Liver (tissue), 3 donors: ENCODE data around the gene NUAK1.

Experiments used
- FOXA2 ChIP-seq: IDR thresholded peaks from 2 replicates; pipeline ENCODE4 v1.6.1; 2016; ENCODE audit warnings: antibody characterized with exemption
- GABPA ChIP-seq, 2 donors: IDR thresholded peaks in 1 of 2; conservative IDR thresholded peaks in 1 of 2; 2 replicates each; pipeline ENCODE4 v1.6.1; 2016; ENCODE audit warnings: antibody characterized with exemption in 2 of 2, mild to moderate bottlenecking in 1 of 2, moderate library complexity in 1 of 2
- HNF4A ChIP-seq, 2 donors: conservative IDR thresholded peaks; 2 replicates each; pipeline ENCODE4 v1.6.1; 2016; ENCODE audit warnings: antibody characterized with exemption in 2 of 2, mild to moderate bottlenecking in 2 of 2
- RXRA ChIP-seq, 2 donors: IDR thresholded peaks; 2 replicates each; pipeline ENCODE4 v1.6.1; 2017 to 2018; ENCODE audit warnings: antibody characterized with exemption in 2 of 2, mild to moderate bottlenecking in 1 of 2
- TAF1 ChIP-seq: conservative IDR thresholded peaks from 2 replicates; pipeline ENCODE4 v1.6.1; 2016; ENCODE audit warnings: antibody characterized with exemption, mild to moderate bottlenecking
- YY1 ChIP-seq: IDR thresholded peaks from 2 replicates; pipeline ENCODE4 v1.6.1; 2016; ENCODE audit warnings: antibody characterized with exemption, mild to moderate bottlenecking
- TF ChIP-seq, protein P1 (sequence below): fragments of 150-350 bp; IDR thresholded peaks from 2 replicates; pipeline ENCODE4 v1.5.1; 2017; ENCODE audit warnings: improper control_type of control experiment, low read depth, low read length; ENCODE audit not compliant: missing input control
- TF ChIP-seq, protein P2 (sequence below): IDR thresholded peaks from 2 replicates; pipeline ENCODE4 v1.6.1; 2016; ENCODE audit warnings: antibody characterized with exemption
- TF ChIP-seq, protein P3 (sequence below): IDR thresholded peaks from 2 replicates; pipeline ENCODE4 v1.6.1; 2016; ENCODE audit warnings: antibody characterized with exemption
- TF ChIP-seq, protein P4 (sequence below): IDR thresholded peaks from 2 replicates; pipeline ENCODE4 v1.6.1; 2016; ENCODE audit warnings: antibody characterized with exemption, mild to moderate bottlenecking
- donor health status: healthy.
- donor health status: healthy.

DNA sequence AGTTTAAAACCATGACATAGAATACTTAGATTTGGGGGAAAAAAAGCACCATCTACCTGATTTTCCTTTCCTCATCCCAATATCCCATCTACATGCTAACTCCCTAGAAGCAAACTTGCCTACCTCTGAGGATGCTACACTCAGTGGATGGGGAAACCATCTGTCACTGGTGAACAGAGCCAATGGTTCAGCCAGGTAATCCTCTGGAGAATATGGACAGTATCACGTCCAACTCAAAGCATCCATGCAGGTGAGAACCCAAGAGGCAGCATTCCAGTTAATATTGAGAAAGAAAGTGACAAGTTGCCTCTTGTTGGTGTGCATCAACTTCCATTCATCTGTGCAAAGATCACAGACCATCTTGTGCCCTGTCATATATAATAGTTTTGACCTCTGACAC lies 73.2 kb downstream of the NUAK1 start:
- TF ChIP-seq, protein P1, sequence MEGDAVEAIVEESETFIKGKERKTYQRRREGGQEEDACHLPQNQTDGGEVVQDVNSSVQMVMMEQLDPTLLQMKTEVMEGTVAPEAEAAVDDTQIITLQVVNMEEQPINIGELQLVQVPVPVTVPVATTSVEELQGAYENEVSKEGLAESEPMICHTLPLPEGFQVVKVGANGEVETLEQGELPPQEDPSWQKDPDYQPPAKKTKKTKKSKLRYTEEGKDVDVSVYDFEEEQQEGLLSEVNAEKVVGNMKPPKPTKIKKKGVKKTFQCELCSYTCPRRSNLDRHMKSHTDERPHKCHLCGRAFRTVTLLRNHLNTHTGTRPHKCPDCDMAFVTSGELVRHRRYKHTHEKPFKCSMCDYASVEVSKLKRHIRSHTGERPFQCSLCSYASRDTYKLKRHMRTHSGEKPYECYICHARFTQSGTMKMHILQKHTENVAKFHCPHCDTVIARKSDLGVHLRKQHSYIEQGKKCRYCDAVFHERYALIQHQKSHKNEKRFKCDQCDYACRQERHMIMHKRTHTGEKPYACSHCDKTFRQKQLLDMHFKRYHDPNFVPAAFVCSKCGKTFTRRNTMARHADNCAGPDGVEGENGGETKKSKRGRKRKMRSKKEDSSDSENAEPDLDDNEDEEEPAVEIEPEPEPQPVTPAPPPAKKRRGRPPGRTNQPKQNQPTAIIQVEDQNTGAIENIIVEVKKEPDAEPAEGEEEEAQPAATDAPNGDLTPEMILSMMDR: no peak
- TF ChIP-seq, protein P2, sequence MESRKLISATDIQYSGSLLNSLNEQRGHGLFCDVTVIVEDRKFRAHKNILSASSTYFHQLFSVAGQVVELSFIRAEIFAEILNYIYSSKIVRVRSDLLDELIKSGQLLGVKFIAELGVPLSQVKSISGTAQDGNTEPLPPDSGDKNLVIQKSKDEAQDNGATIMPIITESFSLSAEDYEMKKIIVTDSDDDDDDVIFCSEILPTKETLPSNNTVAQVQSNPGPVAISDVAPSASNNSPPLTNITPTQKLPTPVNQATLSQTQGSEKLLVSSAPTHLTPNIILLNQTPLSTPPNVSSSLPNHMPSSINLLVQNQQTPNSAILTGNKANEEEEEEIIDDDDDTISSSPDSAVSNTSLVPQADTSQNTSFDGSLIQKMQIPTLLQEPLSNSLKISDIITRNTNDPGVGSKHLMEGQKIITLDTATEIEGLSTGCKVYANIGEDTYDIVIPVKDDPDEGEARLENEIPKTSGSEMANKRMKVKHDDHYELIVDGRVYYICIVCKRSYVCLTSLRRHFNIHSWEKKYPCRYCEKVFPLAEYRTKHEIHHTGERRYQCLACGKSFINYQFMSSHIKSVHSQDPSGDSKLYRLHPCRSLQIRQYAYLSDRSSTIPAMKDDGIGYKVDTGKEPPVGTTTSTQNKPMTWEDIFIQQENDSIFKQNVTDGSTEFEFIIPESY: no peak
- TF ChIP-seq TAF1: no peak
- TF ChIP-seq GABPA (IDR thresholded peaks at IDR 0.05 in 1 of 2, conservative IDR thresholded peaks at IDR 0.05 in 1 of 2): no peak
- no peak for TF ChIP-seq YY1
- TF ChIP-seq, protein P3, sequence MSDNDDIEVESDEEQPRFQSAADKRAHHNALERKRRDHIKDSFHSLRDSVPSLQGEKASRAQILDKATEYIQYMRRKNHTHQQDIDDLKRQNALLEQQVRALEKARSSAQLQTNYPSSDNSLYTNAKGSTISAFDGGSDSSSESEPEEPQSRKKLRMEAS: no peak
- TF ChIP-seq, protein P4, sequence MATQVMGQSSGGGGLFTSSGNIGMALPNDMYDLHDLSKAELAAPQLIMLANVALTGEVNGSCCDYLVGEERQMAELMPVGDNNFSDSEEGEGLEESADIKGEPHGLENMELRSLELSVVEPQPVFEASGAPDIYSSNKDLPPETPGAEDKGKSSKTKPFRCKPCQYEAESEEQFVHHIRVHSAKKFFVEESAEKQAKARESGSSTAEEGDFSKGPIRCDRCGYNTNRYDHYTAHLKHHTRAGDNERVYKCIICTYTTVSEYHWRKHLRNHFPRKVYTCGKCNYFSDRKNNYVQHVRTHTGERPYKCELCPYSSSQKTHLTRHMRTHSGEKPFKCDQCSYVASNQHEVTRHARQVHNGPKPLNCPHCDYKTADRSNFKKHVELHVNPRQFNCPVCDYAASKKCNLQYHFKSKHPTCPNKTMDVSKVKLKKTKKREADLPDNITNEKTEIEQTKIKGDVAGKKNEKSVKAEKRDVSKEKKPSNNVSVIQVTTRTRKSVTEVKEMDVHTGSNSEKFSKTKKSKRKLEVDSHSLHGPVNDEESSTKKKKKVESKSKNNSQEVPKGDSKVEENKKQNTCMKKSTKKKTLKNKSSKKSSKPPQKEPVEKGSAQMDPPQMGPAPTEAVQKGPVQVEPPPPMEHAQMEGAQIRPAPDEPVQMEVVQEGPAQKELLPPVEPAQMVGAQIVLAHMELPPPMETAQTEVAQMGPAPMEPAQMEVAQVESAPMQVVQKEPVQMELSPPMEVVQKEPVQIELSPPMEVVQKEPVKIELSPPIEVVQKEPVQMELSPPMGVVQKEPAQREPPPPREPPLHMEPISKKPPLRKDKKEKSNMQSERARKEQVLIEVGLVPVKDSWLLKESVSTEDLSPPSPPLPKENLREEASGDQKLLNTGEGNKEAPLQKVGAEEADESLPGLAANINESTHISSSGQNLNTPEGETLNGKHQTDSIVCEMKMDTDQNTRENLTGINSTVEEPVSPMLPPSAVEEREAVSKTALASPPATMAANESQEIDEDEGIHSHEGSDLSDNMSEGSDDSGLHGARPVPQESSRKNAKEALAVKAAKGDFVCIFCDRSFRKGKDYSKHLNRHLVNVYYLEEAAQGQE: no peak
- TF ChIP-seq HNF4A (conservative IDR thresholded peaks at IDR 0.05): no peak
- no peak for TF ChIP-seq FOXA2
- no peak for TF ChIP-seq RXRA (IDR thresholded peaks at IDR 0.05)
